Measurements from ENCODE around the gene NT5C2.

GRCh38 chr10:103184615-103185014 lies 8.5 kb downstream of the NT5C2 start:
- TF ChIP-seq EZH2 (IDR thresholded peaks at IDR 0.05; ENCODE audit: low read length, unreplicated experiment) (no peak), EZH2phosphoT487 (IDR thresholded peaks at IDR 0.05; ENCODE audit: borderline replicate concordance, low read length) (no peak)
- TF ChIP-seq, protein P1, sequence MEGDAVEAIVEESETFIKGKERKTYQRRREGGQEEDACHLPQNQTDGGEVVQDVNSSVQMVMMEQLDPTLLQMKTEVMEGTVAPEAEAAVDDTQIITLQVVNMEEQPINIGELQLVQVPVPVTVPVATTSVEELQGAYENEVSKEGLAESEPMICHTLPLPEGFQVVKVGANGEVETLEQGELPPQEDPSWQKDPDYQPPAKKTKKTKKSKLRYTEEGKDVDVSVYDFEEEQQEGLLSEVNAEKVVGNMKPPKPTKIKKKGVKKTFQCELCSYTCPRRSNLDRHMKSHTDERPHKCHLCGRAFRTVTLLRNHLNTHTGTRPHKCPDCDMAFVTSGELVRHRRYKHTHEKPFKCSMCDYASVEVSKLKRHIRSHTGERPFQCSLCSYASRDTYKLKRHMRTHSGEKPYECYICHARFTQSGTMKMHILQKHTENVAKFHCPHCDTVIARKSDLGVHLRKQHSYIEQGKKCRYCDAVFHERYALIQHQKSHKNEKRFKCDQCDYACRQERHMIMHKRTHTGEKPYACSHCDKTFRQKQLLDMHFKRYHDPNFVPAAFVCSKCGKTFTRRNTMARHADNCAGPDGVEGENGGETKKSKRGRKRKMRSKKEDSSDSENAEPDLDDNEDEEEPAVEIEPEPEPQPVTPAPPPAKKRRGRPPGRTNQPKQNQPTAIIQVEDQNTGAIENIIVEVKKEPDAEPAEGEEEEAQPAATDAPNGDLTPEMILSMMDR (conservative IDR thresholded peaks at IDR 0.05; ENCODE audit: low read depth, low read length): no peak

Data from PC-3 (cell line).